Colon (tissue), 2 donors: Measurements from ENCODE around the gene TCF4.

Experiments
- FAIRE-seq: peaks from 2 replicates; lab custom pipeline; 2012; peaks lifted over from hg19 to GRCh38; lab: Jason Lieb, UNC
- donor health status: control.
- donor health status: control.

Gene TCF4

GRCh38 chr18:55382277-55382805 lies 205.7 kb downstream of the TCF4 start:
- FAIRE-seq: no peak

- no peak for FAIRE-seq
Observed at GRCh38 chr18:55381277-55381676, 206.7 kb downstream of the TCF4 start.

GRCh38 chr18:55380589-55380988 lies 207.4 kb downstream of the TCF4 start:
- FAIRE-seq: no peak

- no peak for FAIRE-seq
Observed at GRCh38 chr18:55376387-55376786, 211.6 kb downstream of the TCF4 start.

GRCh38 chr18:55375930-55376329 lies 212.1 kb downstream of the TCF4 start:
- no peak for FAIRE-seq

GRCh38 chr18:55374741-55375140 lies 213.3 kb downstream of the TCF4 start:
- no peak for FAIRE-seq

GRCh38 chr18:55372209-55372608 lies 215.8 kb downstream of the TCF4 start:
- FAIRE-seq: no peak

DNA sequence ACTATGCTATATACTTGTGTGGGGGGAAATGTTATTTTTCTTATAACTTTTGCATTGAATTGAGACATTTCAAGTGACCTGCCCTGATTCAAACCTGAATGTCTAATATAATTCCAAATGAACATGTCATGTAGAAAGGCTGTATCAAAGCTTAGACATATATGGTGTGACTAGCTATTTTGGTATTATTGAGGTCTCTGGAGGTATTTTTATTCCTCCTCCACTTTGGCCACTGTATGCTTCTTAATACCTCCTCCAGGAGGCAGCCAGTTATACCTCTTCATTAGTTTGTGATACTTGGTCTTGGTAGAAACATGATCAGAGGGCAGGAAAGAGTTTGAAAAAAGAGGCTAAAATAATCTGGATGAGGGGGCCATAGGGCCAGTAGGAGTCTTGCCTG lies 217.1 kb downstream of the TCF4 start:
- no peak for FAIRE-seq

DNA sequence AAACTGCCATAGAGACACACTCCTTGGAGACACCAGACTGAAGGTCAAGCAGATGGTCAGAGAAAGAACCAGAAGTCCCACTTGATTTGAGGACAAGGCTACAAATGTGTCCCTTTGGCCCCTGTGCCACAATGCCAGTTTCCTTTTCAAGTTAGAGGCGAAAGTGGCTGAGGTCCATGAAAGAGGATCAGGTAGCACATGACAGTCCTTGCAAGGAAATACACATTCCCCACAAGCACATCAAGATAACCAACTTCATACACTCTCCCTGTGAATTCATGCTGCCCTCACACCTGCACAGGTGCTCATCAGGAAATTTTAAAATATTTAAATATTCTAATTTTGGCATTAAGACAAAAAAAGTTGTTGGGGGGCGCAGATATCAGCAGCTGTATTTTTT lies 218.6 kb downstream of the TCF4 start:
- FAIRE-seq: no peak

- FAIRE-seq: no peak
Observed at GRCh38 chr18:55365342-55365741, 222.7 kb downstream of the TCF4 start.

DNA sequence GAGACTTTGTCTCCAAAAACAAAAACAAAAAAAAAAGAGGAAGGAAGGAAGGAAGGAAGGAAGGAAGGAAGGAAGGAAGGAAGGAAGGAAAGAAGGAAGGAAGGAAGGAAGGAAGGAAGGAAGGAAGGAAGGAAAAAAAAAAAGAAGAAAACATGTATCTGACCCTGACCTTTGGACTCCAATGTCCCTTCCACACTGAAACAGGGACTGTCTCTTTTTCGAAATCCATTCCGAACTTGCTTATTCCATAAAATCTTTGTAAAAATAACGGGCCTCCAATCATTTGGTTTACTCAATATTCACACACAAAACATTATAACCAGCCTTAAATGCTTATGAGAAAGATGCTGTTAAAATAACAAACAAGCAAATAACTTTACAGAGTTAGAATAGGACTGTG lies 225.7 kb downstream of the TCF4 start:
- no peak for FAIRE-seq

DNA sequence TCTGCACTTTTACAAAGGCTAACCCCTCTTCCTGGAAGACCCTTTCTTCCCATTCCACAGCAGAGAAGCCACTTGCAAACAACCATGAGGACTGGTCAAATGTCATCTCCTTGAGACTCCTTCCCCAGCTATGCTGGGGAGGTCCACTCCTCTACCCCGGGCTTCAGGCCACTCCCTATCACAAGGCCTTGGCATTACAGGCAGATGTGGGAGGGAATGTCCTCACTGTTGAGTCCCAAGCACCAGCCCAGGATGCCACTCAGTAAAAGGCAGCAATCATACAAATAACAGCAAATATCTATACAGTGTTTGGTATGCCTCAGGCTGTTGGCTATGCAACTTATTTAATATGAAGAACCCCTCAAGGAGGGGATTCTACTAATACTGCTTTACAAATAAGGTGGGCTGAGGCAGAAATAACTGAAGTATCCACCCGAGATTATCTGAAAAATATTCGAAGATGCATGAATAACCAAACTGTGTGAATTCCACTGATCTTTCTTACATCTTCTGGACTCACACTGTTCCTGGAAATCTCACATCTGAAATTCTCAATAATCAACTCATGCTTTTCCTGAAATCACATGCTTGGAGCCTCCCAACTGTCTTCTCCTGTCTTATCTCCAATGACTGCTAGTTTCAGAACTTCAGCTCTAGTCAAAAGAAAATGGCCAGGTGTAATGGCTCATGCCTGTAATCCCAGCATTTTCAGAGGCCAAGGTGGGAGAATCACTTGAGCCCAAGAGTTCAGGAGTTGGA lies 226.3 kb downstream of the TCF4 start:
- no peak for FAIRE-seq

GRCh38 chr18:55360061-55360460 lies 227.9 kb downstream of the TCF4 start:
- FAIRE-seq: no peak

GRCh38 chr18:55356815-55357214 lies 231.2 kb downstream of the TCF4 start:
- FAIRE-seq: no peak

DNA sequence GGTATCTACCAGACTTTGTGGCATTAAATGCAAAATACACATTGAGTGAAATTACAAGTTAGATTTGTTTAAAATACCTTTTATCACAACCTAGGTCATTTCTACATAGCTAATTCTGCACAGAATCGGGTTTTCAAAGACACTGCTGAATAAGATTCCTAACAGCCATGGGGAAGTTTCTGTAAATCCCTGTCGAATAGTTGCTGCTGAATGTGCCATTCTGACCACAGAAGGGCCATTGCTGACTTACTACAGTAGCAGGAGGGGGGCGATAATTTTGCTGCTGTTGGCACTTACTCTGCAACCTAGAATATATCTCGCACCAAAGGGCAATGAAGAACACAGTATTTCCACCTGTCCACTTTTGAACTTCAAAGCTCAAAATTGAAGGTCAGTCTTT lies 232.8 kb downstream of the TCF4 start:
- no peak for FAIRE-seq

DNA sequence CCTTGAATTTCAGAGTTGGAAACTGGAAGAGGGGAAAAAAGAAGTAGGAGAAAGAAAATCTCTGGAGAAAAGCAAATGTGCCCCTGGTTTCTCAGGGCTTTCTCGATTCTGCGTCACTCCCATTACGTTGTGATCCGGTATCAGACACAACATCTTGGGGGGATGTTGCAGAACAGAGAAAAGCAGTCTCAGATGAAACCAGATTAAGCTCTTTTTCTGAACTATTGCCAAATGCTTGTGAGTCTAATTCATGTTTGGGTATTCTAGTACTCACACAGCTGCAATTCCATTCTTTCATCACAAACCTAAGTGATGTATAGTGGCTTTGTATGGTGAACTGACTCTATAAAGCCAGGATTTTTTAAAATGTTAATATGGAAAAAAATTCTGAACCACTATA lies 233.2 kb downstream of the TCF4 start:
- FAIRE-seq: no peak

GRCh38 chr18:55353806-55354205 lies 234.2 kb downstream of the TCF4 start:
- FAIRE-seq: no peak

DNA sequence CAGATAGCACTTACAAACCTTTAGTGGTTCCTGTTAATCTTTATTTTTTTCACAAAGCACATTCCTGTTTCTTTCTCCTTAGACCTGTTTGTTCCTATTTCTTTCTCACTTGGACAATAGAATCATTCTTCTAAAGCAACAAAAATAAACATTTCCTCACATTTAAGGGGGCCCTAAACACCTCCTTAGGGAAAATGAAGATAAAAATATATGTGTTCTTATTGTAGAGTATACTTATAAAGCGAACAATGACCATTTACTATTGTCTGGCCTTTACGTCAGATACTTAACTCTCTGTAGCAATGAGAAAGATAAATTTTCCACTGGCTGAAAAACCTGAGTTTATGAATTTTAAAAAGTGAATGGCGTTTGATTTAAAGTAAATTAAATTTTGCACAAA lies 234.6 kb downstream of the TCF4 start:
- no peak for FAIRE-seq

- no peak for FAIRE-seq
Observed at GRCh38 chr18:55351980-55352714, 235.8 kb downstream of the TCF4 start.

GRCh38 chr18:55351241-55351691 lies 236.7 kb downstream of the TCF4 start:
- no peak for FAIRE-seq

DNA sequence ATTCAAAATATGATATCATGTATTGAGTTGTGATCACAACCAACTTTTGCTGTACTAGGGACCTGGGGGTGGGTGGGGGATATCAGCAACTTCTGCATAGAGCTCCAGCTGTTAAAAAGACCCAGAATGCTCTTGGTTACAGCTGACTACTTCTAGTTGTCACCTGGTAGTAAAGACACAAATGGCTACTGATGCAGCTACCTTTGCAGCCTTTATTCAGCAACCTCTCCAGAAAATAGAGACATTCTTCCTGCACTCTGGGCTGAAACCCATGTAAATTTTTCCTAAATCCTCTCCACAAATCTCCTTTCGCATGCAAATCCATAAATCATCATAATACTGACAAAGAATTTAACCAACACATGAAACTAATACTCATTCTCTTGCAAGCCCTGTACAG lies 238.3 kb downstream of the TCF4 start:
- FAIRE-seq: no peak

DNA sequence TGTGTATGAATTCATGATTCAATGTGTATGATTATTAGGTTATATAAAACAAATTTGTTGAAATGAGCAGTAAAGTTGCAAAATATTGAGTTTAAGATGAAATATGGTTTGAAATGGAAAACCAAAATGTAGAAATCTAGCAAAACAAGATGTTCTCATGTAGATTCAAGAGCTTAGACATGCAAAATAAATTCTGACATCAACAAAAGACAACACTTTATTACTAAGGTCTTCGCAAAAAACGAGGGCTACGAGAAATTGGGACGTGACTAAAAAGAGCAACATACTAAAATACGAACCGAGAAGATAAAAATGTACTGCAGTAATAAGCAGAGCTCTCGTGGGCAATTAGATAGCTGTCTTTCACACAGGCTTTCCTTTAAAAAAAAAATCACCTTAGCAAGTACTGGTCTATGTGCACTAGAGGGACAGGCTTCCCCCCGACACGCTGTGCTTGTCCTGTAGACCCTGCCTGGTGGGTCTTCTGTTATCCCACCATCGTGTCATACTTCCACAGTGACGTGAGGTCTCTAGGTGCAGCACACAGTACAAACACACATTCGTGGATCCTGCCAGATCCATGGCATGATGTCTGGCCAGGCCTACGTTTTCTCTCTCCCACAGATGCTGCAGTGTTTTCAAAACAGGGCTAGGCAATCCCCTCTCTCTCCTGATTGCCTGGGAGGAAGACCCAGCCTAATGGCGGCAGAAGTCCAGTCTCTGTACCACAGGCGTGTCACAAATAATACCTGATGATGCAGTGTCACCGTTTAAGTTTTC lies 240.8 kb downstream of the TCF4 start:
- no peak for FAIRE-seq

DNA sequence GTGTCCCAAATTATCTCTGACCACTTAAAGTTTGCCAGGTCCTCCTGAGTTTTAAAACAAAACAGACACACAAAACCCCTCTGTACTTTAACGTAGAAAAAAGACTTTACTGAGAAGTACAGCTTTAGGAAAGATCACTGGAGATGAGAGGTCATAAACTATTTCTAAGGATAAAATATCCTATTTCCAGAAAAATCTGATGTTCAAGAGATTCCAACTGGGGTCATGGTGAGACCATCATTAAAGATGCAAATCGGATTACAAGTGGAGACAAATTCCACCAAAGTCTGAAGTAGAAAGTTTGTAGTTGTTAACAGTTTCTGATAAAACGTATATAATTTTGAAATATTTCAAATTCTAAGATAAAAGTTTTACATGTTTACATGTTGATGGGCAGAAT lies 241.6 kb downstream of the TCF4 start:
- FAIRE-seq: no peak
